GM11168 (cell line): ENCODE data around the gene HABP4.

ENCODE experiments used
- in situ Hi-C: fragments of 300-500 bp; cut with MboI; formaldehyde crosslinking; loops from one replicate; pipeline ENCODE4 v1.12.0; 2022; ENCODE audit warnings: low sequenced_read_pairs; ENCODE audit not compliant: unreplicated experiment

The HABP4 gene

GRCh38 chr9:96435345-96435744 is 14.6 kb upstream of the HABP4 start:
- in situ Hi-C loops = no loop called here

GRCh38 chr9:96436063-96436455 is 13.9 kb upstream of the HABP4 start:
- in situ Hi-C loops = no loop called here

- in situ Hi-C loops = no loop called here
Measured at GRCh38 chr9:96436456-96437126, 13.4 kb upstream of the HABP4 start.

GRCh38 chr9:96437454-96437853 is 12.5 kb upstream of the HABP4 start:
- in situ Hi-C loops = no loop called here

- in situ Hi-C loops = no loop called here
Measured at GRCh38 chr9:96440671-96441199, 9.2 kb upstream of the HABP4 start.

- in situ Hi-C loops = no loop called here
Measured at GRCh38 chr9:96441798-96442445, 8.0 kb upstream of the HABP4 start.

- in situ Hi-C loops = no loop called here
Measured at GRCh38 chr9:96442491-96442890, 7.5 kb upstream of the HABP4 start.

- in situ Hi-C loops = loop anchor here (5.0 kb wide), 1 partner anchor 225 kb away; no protein-coding TSS in a partner anchor
Measured at GRCh38 chr9:96447406-96447805, 2.6 kb upstream of the HABP4 start.

GRCh38 chr9:96448546-96449170 is 1.3 kb upstream of the HABP4 start:
- in situ Hi-C loops = loop anchor here (5.0 kb wide), 1 partner anchor 224 kb away; no protein-coding TSS in a partner anchor

- in situ Hi-C loops = loop anchor here (5.0 kb wide), 1 partner anchor 223 kb away; no protein-coding TSS in a partner anchor
Measured at GRCh38 chr9:96449523-96449844, 485 bp upstream of the HABP4 start.

GRCh38 chr9:96450613-96451528 is 902 bp downstream of the HABP4 start:
- in situ Hi-C loops = no loop called here

GRCh38 chr9:96453625-96454024 is 3.7 kb downstream of the HABP4 start:
- in situ Hi-C loops = no loop called here

GRCh38 chr9:96457266-96457665 is 7.3 kb downstream of the HABP4 start:
- in situ Hi-C loops = no loop called here

GRCh38 chr9:96458226-96458625 is 8.3 kb downstream of the HABP4 start:
- in situ Hi-C loops = no loop called here

- in situ Hi-C loops = no loop called here
Measured at GRCh38 chr9:96459268-96460007, 9.5 kb downstream of the HABP4 start.

GRCh38 chr9:96460470-96460869 is 10.5 kb downstream of the HABP4 start:
- in situ Hi-C loops = no loop called here

GRCh38 chr9:96460882-96461281 is 10.9 kb downstream of the HABP4 start:
- in situ Hi-C loops = no loop called here

GRCh38 chr9:96461336-96461735 is 11.4 kb downstream of the HABP4 start:
- in situ Hi-C loops = no loop called here

GRCh38 chr9:96462541-96462940 is 12.6 kb downstream of the HABP4 start:
- in situ Hi-C loops = no loop called here

- in situ Hi-C loops = no loop called here
Measured at GRCh38 chr9:96464426-96464825, 14.5 kb downstream of the HABP4 start.
